K562 (cell line): Measurements from ENCODE around the gene PPARGC1A. TPM values are rescaled to one million over a fixed set of nuclear protein-coding genes. Genes with fewer than 3 reads are reported as not detected.

ENCODE experiments used
- ATAC-seq: fragments of 200-7000 bp; cut with Tn5 transposase; 3 replicates; pipeline ENCODE4 v1.9.1; 2020; ENCODE audit warnings: moderate library complexity
- BruUV-seq: library from RNA; stranded (reverse); fragments of 400-500 nt; replicated peaks from 2 replicates; lab custom pipeline; 2021; lab: Mats Ljungman, UMichigan
- CTCF ChIA-PET: fragments of 300-600 bp; formaldehyde crosslinking; extraction: SDS; loops from one replicate; lab custom pipeline; 2021; ENCODE audit warnings: low intra/inter-chr PET ratio; lab: Yijun Ruan, JAX
- POLR2A ChIA-PET: fragments of 300-600, 350-650 bp; sonication (Branson Sonifier 250); formaldehyde crosslinking; extraction: SDS; loops from one replicate; lab custom pipeline; 2021; ENCODE audit warnings: antibody characterized with exemption, inconsistent platforms; lab: Yijun Ruan, JAX
- DNase-seq, 4 experiments: peaks; one replicate each; pipeline versions ENCODE4 v3.0.0 to v3.0.0-alpha.2; 2011 to 2018; ENCODE audit warnings: low spot score in 3 of 4, mixed read lengths in 3 of 4; ENCODE audit errors: extremely low read depth in 1 of 4
- FAIRE-seq: peaks from 2 replicates; lab custom pipeline; 2011; peaks lifted over from hg19 to GRCh38; lab: Jason Lieb, UNC
- H2AFZ ChIP-seq: 2 replicates; pipeline ENCODE4 v1.6.0; 2011; ENCODE audit warnings: low read depth, low read length, control low read depth, inconsistent platforms
- H3K27ac ChIP-seq: fragments of 200-600 bp; 3 replicates; pipeline ENCODE4 v1.8.0; 2011; ENCODE audit warnings: low read depth, mild to moderate bottlenecking, control low read depth, inconsistent platforms, low read length, moderate library complexity, mixed read lengths; ENCODE audit errors: extremely low read depth
- H3K27me3 ChIP-seq, 2 experiments: fragments of 300-600 bp in 1 of 2; 2 replicates in 1 of 2; 3 replicates in 1 of 2; pipeline versions ENCODE4 v1.6.0 to v1.8.0; 2011; ENCODE audit warnings: inconsistent platforms in 2 of 2, low read length in 2 of 2, mild to moderate bottlenecking in 1 of 2, mixed read lengths in 1 of 2, moderate library complexity in 1 of 2; ENCODE audit not compliant: control insufficient read depth in 2 of 2, insufficient read depth in 2 of 2
- H3K36me3 ChIP-seq: fragments of 300-600 bp; 3 replicates; pipeline ENCODE4 v1.8.0; 2011; ENCODE audit warnings: mild to moderate bottlenecking, low read length, inconsistent platforms; ENCODE audit not compliant: control insufficient read depth, insufficient read depth
- H3K4me1 ChIP-seq, 2 experiments: fragments of 200-600 bp in 1 of 2; replicated peaks in 1 of 2; 2 replicates in 1 of 2; 3 replicates in 1 of 2; pipeline versions ENCODE4 v1.5.1 to v1.8.0; 2011; ENCODE audit warnings: inconsistent platforms in 2 of 2, low read length in 2 of 2, mild to moderate bottlenecking in 1 of 2, mixed read lengths in 1 of 2, moderate library complexity in 1 of 2; ENCODE audit not compliant: control insufficient read depth in 2 of 2, insufficient read depth in 2 of 2
- H3K4me2 ChIP-seq: 2 replicates; pipeline ENCODE4 v1.6.1; 2011; ENCODE audit warnings: low read length, control low read depth, inconsistent platforms, mixed read lengths; ENCODE audit not compliant: insufficient read depth
- H3K4me3 ChIP-seq: fragments of 200-600 bp; sonication (generic), shearing (Covaris generic); 2 replicates; pipeline ENCODE4 v1.5.1; 2016; ENCODE audit warnings: control low read depth, inconsistent platforms
- H3K79me2 ChIP-seq: fragments of 200-600 bp; 3 replicates; pipeline ENCODE4 v1.8.0; 2011; ENCODE audit warnings: low read length, inconsistent platforms; ENCODE audit not compliant: control insufficient read depth, insufficient read depth
- H3K9ac ChIP-seq, 2 experiments: 2 replicates each; pipeline versions ENCODE4 v1.6.0 to v1.6.1; 2011; ENCODE audit warnings: low read depth in 2 of 2, low read length in 2 of 2, control low read depth in 1 of 2, inconsistent platforms in 1 of 2, mild to moderate bottlenecking in 1 of 2, mixed read lengths in 1 of 2; ENCODE audit not compliant: insufficient read depth in 1 of 2
- H3K9me1 ChIP-seq: one replicate; pipeline ENCODE4 v1.6.0; 2011; ENCODE audit warnings: inconsistent platforms, mild to moderate bottlenecking, low read length, moderate library complexity; ENCODE audit not compliant: control insufficient read depth, insufficient read depth
- H3K9me3 ChIP-seq: replicated peaks from 2 replicates; pipeline ENCODE4 v1.5.1; 2011; ENCODE audit warnings: low read depth, low read length, inconsistent platforms; ENCODE audit not compliant: control insufficient read depth, insufficient read depth
- H4K20me1 ChIP-seq: replicated peaks from 2 replicates; pipeline ENCODE4 v1.6.1; 2011; ENCODE audit warnings: low read length, inconsistent platforms, mixed read lengths; ENCODE audit not compliant: control insufficient read depth, insufficient read depth
- ATF6 ChIP-seq: sonication (generic); formaldehyde crosslinking; IDR thresholded peaks from 2 replicates; pipeline ENCODE4 v1.4.0; 2020; ENCODE audit warnings: mild to moderate bottlenecking, missing genetic modification reagents
- CEBPB ChIP-seq: fragments of 450-650 bp; IDR thresholded peaks from 2 replicates; pipeline ENCODE4 v1.6.1; 2016; ENCODE audit warnings: missing genetic modification characterization, missing compliant biosample characterization
- CEBPG ChIP-seq, 3 experiments: fragments of 200-800 bp in 1 of 3; sonication (Bioruptor generic) in 1 of 3; sonication (generic) in 1 of 3; formaldehyde crosslinking in 1 of 3; IDR thresholded peaks in 2 of 3; conservative IDR thresholded peaks in 1 of 3; 2 replicates each; pipeline versions ENCODE4 v1.6.1 to v1.8.0; 2016 to 2022; ENCODE audit warnings: missing compliant biosample characterization in 2 of 3, missing genetic modification characterization in 2 of 3, mild to moderate bottlenecking in 1 of 3, missing genetic modification reagents in 1 of 3
- ID3 ChIP-seq, 2 experiments: fragments of 250-450 bp in 1 of 2; fragments of 450-650 bp in 1 of 2; sonication (Bioruptor Pico) in 1 of 2; IDR thresholded peaks; 2 replicates each; pipeline versions ENCODE4 v1.6.1 to v1.8.0; 2016 to 2021; ENCODE audit warnings: mild to moderate bottlenecking in 2 of 2, moderate library complexity in 2 of 2, missing compliant biosample characterization in 1 of 2, missing genetic modification characterization in 1 of 2
- JUN ChIP-seq, 2 experiments: sonication (generic) in 1 of 2; formaldehyde crosslinking in 1 of 2; IDR thresholded peaks; 2 replicates each; pipeline versions ENCODE4 v1.6.1 to v1.8.0; 2012 to 2022; ENCODE audit warnings: borderline replicate concordance in 2 of 2, mild to moderate bottlenecking in 2 of 2, improper control_type of control experiment in 1 of 2, low read depth in 1 of 2, low read length in 1 of 2, missing genetic modification reagents in 1 of 2
- JUND ChIP-seq, 2 experiments: IDR thresholded peaks; 2 replicates in 1 of 2; 3 replicates in 1 of 2; pipeline ENCODE4 v1.6.1; 2011; ENCODE audit warnings: borderline replicate concordance in 2 of 2, low read depth in 2 of 2, low read length in 2 of 2, improper control_type of control experiment in 1 of 2, missing biosample characterization in 1 of 2, missing genetic modification characterization in 1 of 2, missing genetic modification reagents in 1 of 2
- KLF16 ChIP-seq: IDR thresholded peaks from 2 replicates; pipeline ENCODE4 v1.6.1; 2016; ENCODE audit warnings: antibody characterized with exemption
- NFXL1 ChIP-seq: fragments of 450-650 bp; formaldehyde crosslinking; IDR thresholded peaks from 2 replicates; pipeline ENCODE4 v1.4.0; 2021; ENCODE audit warnings: mild to moderate bottlenecking
- SIRT6 ChIP-seq: IDR thresholded peaks from one replicate; pipeline ENCODE4 v1.6.1; 2012; ENCODE audit warnings: low read depth, mild to moderate bottlenecking, control low read depth, inconsistent platforms, low read length, moderate library complexity
- SMARCA5 ChIP-seq: fragments of 450-650 bp; IDR thresholded peaks from 2 replicates; pipeline ENCODE4 v1.6.1; 2016
- ZNF197 ChIP-seq: fragments of 200-800 bp; sonication (Bioruptor generic); IDR thresholded peaks from 2 replicates; pipeline ENCODE4 v1.6.1; 2016; ENCODE audit warnings: low read depth, missing genetic modification characterization, missing compliant biosample characterization
- ZNF561 ChIP-seq: fragments of 450-650 bp; formaldehyde crosslinking; conservative IDR thresholded peaks from 2 replicates; pipeline ENCODE4 v1.4.0; 2020; ENCODE audit warnings: mild to moderate bottlenecking, moderate library complexity
- WGBS: fragments of 100-300 bp; shearing (Covaris generic); methylation state at CpG from one replicate; pipeline ENCODE4 v1.1.6; 2016; ENCODE audit warnings: low coverage, mixed read lengths; ENCODE audit not compliant: insufficient coverage; ENCODE audit errors: missing lambda C conversion rate; 5-methylcytosine and 5-hydroxymethylcytosine counted together
- in situ Hi-C: fragments of 300-500 bp; cut with MboI; formaldehyde crosslinking; loops from 4 replicates; pipeline ENCODE4 v1.15.0; 2018; ENCODE audit warnings: inconsistent platforms, mixed read lengths
- intact Hi-C: fragments of 100-400 bp; cut with micrococcal nuclease; formaldehyde crosslinking; loops from 2 replicates; pipeline ENCODE4 v1.14.2; 2022
- polyA plus RNA-seq, 8 experiments: library from polyadenylated mRNA; depleted of rRNA in 4 of 8; stranded (reverse) in 5 of 8; unstranded in 3 of 8; fragments of >200 nt; fragmentation: Nextera tagmentation in 2 of 8; fragmentation: Illumina TruSeq in 1 of 8; extraction: Ambion mirVana in 2 of 8; extraction: Trizol in 1 of 8; gene quantifications; 2 replicates each; pipeline versions ENCODE4 v1.2.1 to v1.2.3, GENCODE V29; 2011 to 2014; ENCODE audit warnings: inconsistent platforms in 1 of 8, missing spikeins in 1 of 8
- total RNA-seq, 7 experiments: library from RNA; depleted of rRNA in 6 of 7; stranded (reverse); fragments of >200 nt in 6 of 7; fragmentation: Illumina TruSeq in 2 of 7; extraction: Trizol in 2 of 7; gene quantifications; 2 replicates each; pipeline versions ENCODE4 v1.2.1 to v1.2.3, GENCODE V29; 2011 to 2021; ENCODE audit warnings: low replicate concordance in 1 of 7

Gene PPARGC1A
- total and polyA plus RNA-seq, 9 of the 15 experiments (the other 6 are each of a cell fraction or from before 2014, with no cell fraction given), result 0.02 TPM; not detected in 8

- H3K9ac ChIP-seq, result no peak overlapping the region
- no peaks in the 10 kb centered on the region for H3K4me1 ChIP-seq
- CTCF ChIA-PET, result no interaction called here
- in situ Hi-C loops, result no loop called here
- no peaks in the 10 kb centered on the region for H3K9me1 ChIP-seq
- no peak for DNase-seq
- H3K9me3 ChIP-seq, result no peaks in the 10 kb centered on the region
- WGBS, result 1% methylated on average over 6 of the region's 6 CpGs
- H2AFZ ChIP-seq, result no peak overlapping the region
- ATAC-seq, result no peak
- no peaks in the 10 kb centered on the region for H3K79me2 ChIP-seq
- POLR2A ChIA-PET, result no interaction called here
- no peaks in the 10 kb centered on the region for H4K20me1 ChIP-seq
- H3K27ac ChIP-seq, result no peak overlapping the region
- H3K27me3 ChIP-seq, result no peaks in the 10 kb centered on the region
- FAIRE-seq, result no peak
- no peaks in the 10 kb centered on the region for H3K36me3 ChIP-seq
- TF ChIP-seq SIRT6 (no peak), ZNF561 (CRISPR knock-in tag) (no peak), ZNF197 (no peak)
- TF ChIP-seq, all 486 proteins: peak for 0
- Histone ChIP-seq H3K4me3 (no peak overlapping the region), H3K4me2 (no peak overlapping the region)
- BruUV-seq, result no TSS peak
- intact Hi-C loops, result no loop called here
Observed at GRCh38 chr4:23900636-23901035, 10.8 kb upstream of the PPARGC1A start.

- Histone ChIP-seq H3K9ac (no peak overlapping the region), H3K79me2 (no peaks in the 10 kb centered on the region), H3K36me3 (no peaks in the 10 kb centered on the region), H3K4me2 (no peak overlapping the region), H4K20me1 (no peaks in the 10 kb centered on the region), H3K9me1 (no peaks in the 10 kb centered on the region), H3K27me3 (no peaks in the 10 kb centered on the region), H3K9me3 (no peaks in the 10 kb centered on the region), H3K27ac (no peak overlapping the region), H2AFZ (no peak overlapping the region), H3K4me1 (no peaks in the 10 kb centered on the region), H3K4me3 (no peak overlapping the region)
- DNase-seq (no peak), FAIRE-seq (no peak), ATAC-seq (no peak)
- CTCF ChIA-PET, result no interaction called here
- POLR2A ChIA-PET, result interaction anchor here (1.0 kb wide), 1 partner anchor 11 kb away, joined by 3 read pairs; no protein-coding TSS in a partner anchor
- 0% methylated on average over 4 of the region's 4 CpGs for WGBS
- BruUV-seq, result no TSS peak
- in situ Hi-C loops, result no loop called here
- intact Hi-C loops, result no loop called here
- TF ChIP-seq SMARCA5 (no peak), CEBPG (CRISPR knock-in tag; IDR thresholded peaks at IDR 0.05) (no peak), CEBPG (tag; conservative IDR thresholded peaks at IDR 0.05 in 1 of 2, IDR thresholded peaks at IDR 0.05 in 1 of 2) (no peak), CEBPB (no peak), JUND (IDR thresholded peaks at IDR 0.05; ENCODE audit: borderline replicate concordance, low read depth, low read length) (no peak), JUND (tag; IDR thresholded peaks at IDR 0.05; ENCODE audit: borderline replicate concordance, low read depth, low read length) (no peak), KLF16 (no peak), ATF6 (CRISPR knock-in tag) (no peak), NFXL1 (CRISPR knock-in tag) (no peak), JUN (IDR thresholded peaks at IDR 0.05; ENCODE audit: borderline replicate concordance, low read depth, low read length) (no peak), JUN (CRISPR knock-in tag; IDR thresholded peaks at IDR 0.05; ENCODE audit: borderline replicate concordance) (no peak), ID3 (CRISPR knock-in tag; IDR thresholded peaks at IDR 0.05) (no peak), ID3 (tag; IDR thresholded peaks at IDR 0.05) (no peak), ZNF197 (no peak)
Observed at GRCh38 chr4:23899565-23899964, 9.7 kb upstream of the PPARGC1A start.
